Measurements from ENCODE around the gene KANK2.
"Not testable (repeated sequence)": the region's sequence is repeated elsewhere in the genome, so short reads cannot be mapped to it uniquely, and the experiment has no call there.

KANK2 gene

DNA sequence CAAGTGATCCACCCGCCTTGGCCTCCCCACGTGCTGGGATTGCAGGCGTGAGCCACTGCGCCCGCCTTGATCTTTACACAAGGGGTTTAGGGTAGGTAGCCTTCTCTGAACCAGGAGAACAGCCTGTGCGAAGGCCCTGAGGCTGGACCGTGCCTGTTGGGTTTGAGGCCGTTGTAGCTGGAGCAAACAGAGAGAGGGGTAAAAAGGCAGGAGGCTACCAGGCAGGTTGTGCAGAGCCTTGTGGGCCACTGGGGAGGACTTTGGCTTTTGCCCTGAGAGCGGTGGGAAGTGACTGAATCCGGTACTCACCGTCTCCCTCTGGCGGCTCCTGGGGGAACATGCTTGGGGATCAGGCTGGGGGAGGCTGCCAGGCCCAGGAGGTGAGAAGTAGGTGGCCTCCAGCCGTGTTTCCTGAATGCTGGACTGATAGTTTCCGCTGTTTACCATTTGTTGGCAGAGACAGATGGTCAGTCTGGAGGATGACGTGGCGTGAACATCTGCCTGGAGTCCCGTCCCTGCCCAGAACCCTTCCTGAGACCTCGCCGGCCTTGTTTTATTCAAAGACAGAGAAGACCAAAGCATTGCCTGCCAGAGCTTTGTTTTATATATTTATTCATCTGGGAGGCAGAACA, 66.4 kb downstream of the KANK2 start:
- TF ChIP-seq, protein P1, sequence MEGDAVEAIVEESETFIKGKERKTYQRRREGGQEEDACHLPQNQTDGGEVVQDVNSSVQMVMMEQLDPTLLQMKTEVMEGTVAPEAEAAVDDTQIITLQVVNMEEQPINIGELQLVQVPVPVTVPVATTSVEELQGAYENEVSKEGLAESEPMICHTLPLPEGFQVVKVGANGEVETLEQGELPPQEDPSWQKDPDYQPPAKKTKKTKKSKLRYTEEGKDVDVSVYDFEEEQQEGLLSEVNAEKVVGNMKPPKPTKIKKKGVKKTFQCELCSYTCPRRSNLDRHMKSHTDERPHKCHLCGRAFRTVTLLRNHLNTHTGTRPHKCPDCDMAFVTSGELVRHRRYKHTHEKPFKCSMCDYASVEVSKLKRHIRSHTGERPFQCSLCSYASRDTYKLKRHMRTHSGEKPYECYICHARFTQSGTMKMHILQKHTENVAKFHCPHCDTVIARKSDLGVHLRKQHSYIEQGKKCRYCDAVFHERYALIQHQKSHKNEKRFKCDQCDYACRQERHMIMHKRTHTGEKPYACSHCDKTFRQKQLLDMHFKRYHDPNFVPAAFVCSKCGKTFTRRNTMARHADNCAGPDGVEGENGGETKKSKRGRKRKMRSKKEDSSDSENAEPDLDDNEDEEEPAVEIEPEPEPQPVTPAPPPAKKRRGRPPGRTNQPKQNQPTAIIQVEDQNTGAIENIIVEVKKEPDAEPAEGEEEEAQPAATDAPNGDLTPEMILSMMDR (IDR thresholded peaks at IDR 0.05; ENCODE audit: insufficient read depth, low read depth, low read length, missing control alignments): peak; percentile 82
- peak; percentile 57 for DNase-seq (ENCODE audit: low read depth)
- H3K4me3 ChIP-seq (ENCODE audit: low read length): no peak overlapping the region

DNA sequence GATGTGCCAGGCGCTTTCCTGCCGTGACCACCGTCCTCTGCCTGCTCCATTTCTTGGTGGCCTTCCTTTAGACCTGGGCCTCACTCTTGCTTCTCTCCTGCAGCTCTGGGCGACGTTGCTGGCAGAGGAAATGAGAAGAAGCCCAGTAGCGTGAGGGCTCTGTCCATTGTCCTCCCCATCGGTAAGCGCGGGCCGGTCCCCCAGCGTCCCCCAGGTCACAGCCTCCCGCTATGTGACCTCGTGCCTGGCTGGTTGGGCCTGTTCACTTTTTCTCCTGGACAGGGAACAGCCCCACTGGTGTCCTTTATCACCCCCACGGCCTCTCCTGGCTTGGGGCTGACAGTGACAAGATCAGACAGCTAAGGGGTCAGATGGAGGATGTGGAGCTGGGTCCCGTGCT, 69.4 kb downstream of the KANK2 start:
- no peak overlapping the region for H3K4me3 ChIP-seq (ENCODE audit: low read length)
- no peak for DNase-seq (ENCODE audit: low read depth)
- TF ChIP-seq, protein P1 (IDR thresholded peaks at IDR 0.05; ENCODE audit: insufficient read depth, low read depth, low read length, missing control alignments): no peak

DNA sequence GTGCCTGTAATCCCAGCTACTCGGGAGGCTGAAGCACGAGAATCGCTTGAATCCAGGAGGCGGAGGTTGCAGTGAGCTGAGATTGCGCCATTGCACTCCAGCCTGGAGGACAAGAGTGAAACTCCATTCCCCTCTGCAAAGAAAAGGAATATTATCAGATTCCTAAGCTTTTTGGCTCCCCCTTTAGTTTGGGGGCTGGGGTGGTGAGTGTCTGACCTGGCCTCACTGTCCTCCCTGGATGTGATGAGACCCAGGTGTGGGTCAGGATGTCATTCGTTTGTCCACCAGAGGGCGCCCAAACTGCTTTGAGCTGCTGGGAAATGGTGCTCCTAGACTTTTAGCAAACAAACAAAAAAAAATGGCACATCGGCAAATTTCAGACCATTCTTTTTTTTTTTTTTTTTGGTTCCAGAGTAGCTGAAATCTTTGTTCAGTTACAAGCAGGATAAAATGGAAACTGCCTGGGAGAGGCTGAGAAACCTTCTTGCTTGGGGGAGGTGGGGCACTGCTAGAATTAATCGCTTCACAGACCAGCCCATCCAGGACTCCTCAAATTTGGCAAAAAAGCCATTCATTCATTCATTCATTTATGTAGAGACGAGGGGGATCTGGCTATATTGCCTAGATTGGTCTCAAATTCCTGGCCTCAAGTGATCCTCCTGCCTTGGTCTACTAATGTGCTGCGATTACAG, 71.2 kb downstream of the KANK2 start:
- TF ChIP-seq, protein P1 (IDR thresholded peaks at IDR 0.05; ENCODE audit: insufficient read depth, low read depth, low read length, missing control alignments): peak; percentile 78
- no peak overlapping the region for H3K4me3 ChIP-seq (ENCODE audit: low read length)
- DNase-seq (ENCODE audit: low read depth): peak; percentile 68

DNA sequence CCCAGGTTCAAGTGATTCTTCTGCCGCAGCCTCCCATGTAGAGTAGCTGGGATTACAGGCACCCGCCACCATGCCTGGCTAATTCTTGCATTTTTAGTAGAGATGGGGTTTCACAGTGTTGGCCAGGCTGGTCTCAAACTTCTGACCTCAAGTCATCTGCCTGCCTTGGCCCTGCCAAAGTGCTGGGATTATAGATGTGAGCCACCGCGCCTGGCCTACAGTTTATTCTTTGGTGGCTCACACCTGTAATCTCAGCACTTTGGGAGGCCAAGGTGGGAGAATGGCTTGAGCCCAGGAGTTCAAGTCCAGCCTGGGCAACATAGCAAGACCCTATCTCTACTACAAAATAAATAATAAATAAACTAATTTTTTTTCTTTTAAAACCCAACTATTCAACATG, 73.2 kb downstream of the KANK2 start:
- not testable (repeated sequence) for H3K4me3 ChIP-seq (ENCODE audit: low read length); DNase-seq (ENCODE audit: low read depth)

DNA sequence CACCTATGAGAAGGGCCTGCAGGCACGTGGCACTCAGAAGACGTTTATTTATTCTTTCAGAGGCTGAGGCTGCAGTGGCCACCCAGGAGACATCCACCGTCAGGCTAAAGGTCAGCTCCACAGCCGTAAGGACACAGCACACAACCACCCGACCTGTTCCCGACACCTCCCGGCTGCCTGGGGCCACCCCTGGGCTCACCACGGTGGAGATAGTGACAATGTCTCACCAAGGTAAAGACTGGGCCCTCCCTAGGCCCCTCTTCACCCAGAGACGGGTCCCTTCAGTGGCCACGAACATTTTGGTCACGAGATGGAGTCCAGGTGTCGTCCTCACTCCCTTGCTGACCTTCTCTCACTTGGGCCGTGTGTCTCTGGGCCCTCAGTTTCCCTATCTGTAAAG, 74.2 kb downstream of the KANK2 start:
- no peak for DNase-seq (ENCODE audit: low read depth)
- TF ChIP-seq, protein P1 (IDR thresholded peaks at IDR 0.05; ENCODE audit: insufficient read depth, low read depth, low read length, missing control alignments): no peak
- no peak overlapping the region for H3K4me3 ChIP-seq (ENCODE audit: low read length)

DNA sequence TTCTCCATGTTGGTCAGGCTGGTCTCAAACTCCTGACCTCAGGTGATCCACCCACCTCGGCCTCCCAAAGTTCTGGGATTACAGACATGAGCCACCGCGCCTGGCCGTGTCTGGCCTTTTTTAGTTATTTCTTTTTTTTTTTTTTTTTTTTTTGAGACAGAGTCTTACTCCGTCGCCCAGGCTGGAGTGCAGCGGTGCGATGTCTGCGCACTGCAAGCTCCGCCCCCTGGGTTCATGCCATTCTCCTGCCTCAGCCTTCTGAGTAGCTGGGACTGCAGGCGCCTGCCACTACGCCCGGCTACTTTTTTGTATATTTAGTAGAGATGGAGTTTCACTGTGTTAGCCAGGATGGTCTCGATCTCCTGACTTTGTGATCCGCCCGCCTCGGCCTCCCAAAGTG, 75.4 kb downstream of the KANK2 start:
- DNase-seq (ENCODE audit: low read depth); H3K4me3 ChIP-seq (ENCODE audit: low read length): not testable (repeated sequence)

DNA sequence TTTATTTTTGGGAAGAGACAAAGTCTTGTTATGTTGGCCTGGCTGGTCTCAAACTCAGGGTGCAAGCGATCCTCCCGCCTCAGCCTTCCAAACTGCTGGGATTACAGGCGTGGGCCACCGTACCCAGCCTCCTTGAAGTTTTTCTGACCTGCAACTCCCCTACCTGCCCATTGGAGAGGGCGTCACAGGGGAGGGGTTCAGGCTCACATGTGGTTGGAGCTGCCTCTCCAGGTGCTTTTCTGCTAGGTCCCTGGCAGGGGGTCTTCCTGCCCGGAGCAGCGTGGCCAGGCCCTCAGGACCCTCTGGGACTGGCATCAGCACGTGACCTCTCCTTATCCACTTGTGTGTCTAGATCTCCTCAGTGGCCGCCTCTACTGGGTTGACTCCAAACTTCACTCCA, 80.8 kb downstream of the KANK2 start:
- DNase-seq (ENCODE audit: low read depth): no peak
- TF ChIP-seq, protein P1 (IDR thresholded peaks at IDR 0.05; ENCODE audit: insufficient read depth, low read depth, low read length, missing control alignments): no peak
- H3K4me3 ChIP-seq (ENCODE audit: low read length): no peak overlapping the region

DNA sequence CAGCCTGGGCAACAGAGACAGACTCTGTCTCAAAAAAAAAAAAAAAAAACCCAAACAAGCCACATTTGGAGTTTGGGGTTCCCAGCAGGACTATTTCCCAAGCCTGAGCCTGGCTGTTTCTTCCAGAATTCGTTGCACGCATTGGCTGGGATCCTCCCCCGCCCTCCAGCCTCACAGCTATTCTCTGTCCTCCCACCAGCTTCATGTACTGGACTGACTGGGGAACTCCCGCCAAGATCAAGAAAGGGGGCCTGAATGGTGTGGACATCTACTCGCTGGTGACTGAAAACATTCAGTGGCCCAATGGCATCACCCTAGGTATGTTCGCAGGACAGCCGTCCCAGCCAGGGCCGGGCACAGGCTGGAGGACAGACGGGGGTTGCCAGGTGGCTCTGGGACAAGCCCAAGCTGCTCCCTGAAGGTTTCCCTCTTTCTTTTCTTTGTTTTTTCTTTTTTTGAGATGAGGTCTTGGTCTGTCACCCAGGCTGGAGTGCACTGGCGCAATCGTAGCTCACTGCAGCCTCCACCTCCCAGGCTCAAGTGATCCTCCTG, 81.4 kb downstream of the KANK2 start:
- DNase-seq (ENCODE audit: low read depth): no peak
- H3K4me3 ChIP-seq (ENCODE audit: low read length): no peak overlapping the region
- TF ChIP-seq, protein P1 (IDR thresholded peaks at IDR 0.05; ENCODE audit: insufficient read depth, low read depth, low read length, missing control alignments): no peak

Measured in epithelial cell of esophagus (primary cell).